NCI-H345 treated with DMSO at 0.1 percent for 48 hours (cell line): ENCODE results near the gene TMEM229B.
A peak's percentile ranks its signal among the peaks of the same experiment; 100 is the strongest.

Experiments used
- DNase-seq: peaks from one replicate; lab custom pipeline; 2025; ENCODE audit not compliant: unreplicated experiment; lab: John Stamatoyannopoulos, UW

The TMEM229B gene

DNA sequence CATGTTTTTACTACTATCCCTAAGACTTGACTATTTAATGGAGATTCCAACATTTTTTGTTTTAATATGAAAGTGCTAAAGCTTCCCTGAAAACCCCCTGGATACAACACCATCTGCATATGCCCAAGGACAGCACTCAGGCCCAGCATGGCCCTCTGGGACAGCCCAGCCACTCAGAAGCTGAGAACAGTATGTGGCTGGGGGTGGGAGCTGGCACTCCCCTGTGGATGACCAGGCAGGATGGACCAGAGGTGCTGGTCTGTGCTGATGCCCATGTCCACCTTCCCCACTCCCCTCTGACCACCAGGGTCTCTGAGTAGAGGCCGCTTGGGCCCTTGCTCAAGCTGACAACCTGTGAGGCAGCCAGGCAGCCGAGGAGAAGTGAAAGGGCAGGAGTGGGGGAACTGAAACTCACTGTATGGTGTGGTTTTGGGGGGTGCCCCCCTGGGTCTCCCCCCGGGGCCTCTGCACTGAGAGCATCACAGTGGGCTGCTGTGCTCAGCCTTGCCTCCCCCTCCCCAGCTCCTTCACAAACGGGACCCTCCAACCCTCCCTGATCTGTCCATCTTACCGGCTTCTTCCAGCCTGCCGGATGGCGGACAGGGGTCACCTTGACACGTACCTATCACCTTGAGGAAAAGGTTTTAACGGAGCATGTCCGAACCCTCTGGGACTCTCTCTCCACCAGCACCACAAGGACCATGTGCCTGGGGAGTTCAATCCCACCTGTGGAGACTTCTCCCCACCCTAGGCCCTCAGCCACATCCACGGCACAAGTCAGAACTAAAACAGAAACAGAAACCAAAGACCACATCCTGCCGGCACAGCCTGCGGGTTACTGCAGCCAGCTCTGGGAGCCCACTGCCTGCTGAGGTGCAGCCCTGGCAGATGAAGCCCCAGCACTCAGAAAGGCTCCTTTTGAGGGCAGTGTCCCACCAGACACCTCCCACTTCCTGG is at the start of gene TMEM229B:
TSS of gene TMEM229B (minus strand) at position 785 of the 957 bp plus-strand sequence. CDS start 14,798 bp downstream, outside the sequence.
- no peak for DNase-seq

DNA sequence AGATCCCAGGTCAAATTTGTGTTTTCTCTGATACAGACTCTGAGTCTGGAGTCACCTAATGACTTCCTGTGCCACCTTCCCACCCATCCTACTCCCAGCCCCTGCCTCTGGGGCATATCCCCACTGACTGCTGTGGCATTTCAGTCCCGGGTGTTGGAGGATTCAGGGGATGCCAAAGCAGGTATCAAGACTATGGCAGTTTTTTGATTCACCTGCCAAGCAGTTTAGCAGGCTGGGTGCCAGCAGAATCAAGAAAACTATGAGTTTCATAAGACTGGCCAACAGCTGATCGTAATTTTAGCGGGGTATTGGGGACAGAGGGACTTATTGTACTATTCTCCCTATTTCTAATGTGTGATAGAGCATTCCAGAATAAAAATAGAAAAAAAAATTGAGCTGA is 49.2 kb upstream of the TMEM229B start:
- DNase-seq, result no peak

DNA sequence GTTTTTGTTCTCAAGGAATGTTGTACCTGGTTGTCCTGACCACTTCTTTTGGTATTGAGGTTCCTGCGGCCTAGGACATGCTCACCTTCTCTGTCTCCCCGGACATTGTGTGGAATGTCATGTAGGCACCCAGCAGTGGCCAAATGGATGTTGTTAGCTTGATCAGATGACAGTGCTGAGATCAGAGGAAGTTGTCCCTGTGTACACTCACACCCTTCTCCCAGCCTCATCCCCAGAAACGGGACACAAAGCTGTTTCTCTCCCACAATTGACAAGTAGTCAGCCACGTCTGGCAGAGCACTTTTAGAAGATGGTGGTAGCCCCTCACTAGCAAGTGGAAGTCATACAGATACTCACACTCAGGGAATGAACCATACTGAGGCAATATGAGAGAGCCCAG is 47.6 kb upstream of the TMEM229B start:
- no peak for DNase-seq

DNA sequence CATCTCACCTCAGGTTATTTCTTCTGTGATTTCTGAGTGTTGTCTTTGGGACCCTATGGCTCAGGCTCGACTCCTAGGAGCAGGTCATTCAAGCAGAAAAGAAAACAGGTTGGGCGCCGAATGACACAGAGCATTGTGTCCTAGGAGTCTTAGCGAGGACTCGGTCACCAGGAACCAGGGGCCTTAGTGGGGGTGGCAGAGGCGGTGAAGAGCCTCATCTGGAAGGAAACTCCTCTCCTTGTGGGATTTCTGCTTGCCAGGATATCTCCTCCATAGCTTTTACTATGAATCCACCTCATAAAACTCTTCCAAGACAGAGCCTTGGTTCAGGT is 45.2 kb upstream of the TMEM229B start:
- no peak for DNase-seq

DNA sequence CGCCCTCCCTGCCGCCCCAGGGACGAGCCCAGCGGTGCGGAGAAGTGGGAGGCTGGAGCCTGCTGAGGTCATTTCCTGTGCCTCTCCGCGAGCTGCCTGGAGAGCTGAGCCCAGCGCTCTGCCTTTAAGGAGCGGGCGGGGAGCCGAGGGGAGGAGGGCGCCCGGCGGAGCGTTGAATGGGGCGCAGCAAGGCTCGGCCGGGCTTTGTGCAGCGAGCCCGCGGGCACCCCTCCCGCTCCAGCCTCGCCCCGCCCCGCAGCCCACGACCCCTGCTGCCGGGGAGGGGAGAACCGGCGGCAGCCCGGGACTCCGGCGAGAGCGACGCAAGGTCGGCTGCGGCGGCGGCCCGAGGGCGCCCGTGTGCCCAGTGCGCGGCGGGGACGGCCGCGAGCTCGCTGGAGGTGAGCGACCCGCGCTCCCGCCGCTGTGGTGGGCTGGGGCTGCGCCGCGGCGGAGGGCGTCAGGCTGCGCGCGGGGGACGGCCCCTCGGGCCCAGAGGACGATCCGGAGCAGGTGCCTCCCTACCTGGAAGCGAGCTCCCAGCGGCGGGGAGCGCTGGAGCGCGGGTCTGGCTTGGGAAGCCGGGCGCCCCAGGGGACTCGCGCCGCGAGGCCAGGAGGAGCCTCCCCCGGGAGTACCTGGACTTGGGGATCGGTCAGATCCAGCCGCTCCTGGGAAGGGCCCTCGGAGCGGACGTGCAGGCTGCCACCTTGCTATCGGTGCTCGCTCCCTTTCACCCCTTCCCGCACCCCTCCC is 44.7 kb upstream of the TMEM229B start, which contains the start of gene PLEKHH1:
TSS of gene PLEKHH1 (plus strand) at position 293 of the 756 bp plus-strand sequence. CDS start 8,578 bp downstream, outside the sequence.
- DNase-seq, result peak; percentile 57

DNA sequence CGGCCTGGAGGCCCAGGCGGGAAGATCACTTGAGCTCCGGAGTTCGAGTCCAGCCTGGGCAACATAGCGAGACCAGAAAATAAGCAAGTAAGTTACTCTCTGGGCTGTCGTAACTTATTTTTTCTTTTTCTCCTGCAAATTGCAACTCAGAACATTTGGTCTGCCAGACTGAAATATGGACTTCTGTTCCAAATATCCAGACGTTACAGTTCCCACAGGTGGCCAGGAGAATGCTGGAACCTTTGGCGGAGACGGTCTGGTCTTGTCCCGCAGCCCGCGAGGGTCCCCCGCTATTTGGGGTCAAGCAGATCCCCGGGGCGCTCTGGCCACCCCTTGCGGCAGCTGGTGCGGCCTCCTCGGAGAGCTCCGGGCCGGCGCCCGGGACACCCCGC is 44.1 kb upstream of the TMEM229B start:
- DNase-seq, result no peak

DNA sequence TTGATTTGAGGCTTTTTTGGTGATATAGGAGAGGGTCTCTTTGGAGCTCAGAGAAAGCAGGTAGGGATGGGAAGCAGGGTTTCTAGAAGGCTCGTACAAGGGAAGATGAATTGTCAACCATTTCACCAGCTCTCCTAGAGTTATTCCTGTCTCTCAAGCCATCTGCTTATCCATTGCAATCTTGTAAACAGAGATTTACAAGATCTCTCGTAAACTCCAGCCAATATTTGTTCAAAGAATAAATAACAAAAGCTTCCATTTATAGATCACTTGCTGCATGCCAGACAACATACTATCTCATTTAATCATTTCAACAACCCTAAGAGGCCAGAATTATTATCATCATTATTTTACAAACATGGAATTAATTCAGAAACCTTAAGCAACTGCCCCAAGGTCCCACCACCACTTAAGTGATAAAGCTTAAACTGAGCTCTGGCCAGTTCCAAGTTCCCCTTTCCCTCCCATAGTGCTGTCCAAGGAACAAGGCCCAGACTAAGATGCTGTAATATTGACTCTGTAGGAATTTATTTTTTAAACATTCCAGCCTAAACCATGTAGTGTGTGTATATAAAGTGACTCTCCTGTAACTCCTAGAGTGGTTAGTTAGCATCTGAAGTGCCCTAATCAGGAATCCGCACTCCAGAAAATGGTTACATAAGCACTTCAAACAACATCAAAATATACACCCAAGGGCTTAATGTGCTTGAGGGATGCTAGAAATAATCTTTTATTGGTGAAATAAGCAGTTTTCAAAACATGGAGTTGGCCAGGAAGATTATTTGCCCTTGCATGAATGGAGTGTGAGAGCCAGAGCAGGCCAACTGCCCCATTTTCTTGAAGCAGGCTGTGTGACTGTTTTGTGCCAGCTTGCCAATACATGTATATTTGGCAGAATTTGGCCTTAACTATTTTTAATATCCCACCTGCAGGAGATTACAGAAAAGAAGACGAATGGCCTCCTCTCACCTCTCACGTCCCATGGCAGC is 41.7 kb upstream of the TMEM229B start:
- no peak for DNase-seq

DNA sequence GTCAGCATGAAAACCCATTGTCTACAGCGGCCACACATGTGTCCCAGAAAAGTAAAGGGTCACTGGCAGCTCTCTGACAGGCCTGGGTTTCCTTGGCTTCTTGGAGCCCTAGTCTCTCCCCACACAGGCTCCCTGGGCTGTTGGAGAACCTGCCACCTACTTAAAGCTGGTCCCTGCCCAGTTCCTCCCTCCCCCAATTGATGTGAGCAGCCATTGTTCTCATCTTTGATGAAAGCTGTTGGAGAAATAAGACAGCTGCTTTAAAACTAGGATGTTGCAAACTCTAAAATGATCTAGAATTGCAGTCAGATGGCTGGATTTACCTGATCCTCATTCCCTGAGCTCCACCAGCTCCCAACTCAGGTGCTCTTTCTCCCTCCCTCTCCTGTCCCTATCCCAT is 39.8 kb upstream of the TMEM229B start:
- DNase-seq, result no peak

DNA sequence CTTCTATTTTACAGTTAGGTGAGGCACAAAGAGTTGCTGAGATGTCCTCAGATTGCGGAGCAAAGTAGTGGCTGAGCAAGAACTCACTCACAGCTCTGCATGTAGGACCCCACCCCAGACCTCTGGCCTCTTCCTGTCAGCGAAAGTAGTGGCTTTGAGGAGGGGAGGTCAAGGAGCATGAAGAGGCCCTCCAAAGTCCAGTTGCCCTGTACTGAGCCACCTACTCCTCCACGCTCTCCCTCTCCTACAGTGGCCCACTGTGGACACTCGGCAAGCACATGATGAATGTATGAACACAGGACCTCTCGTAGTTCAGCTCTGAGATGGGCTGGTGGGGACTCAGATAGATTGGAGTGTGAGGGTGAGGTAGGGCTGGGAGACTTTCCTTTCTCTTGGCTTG is 39.2 kb upstream of the TMEM229B start:
- no peak for DNase-seq

DNA sequence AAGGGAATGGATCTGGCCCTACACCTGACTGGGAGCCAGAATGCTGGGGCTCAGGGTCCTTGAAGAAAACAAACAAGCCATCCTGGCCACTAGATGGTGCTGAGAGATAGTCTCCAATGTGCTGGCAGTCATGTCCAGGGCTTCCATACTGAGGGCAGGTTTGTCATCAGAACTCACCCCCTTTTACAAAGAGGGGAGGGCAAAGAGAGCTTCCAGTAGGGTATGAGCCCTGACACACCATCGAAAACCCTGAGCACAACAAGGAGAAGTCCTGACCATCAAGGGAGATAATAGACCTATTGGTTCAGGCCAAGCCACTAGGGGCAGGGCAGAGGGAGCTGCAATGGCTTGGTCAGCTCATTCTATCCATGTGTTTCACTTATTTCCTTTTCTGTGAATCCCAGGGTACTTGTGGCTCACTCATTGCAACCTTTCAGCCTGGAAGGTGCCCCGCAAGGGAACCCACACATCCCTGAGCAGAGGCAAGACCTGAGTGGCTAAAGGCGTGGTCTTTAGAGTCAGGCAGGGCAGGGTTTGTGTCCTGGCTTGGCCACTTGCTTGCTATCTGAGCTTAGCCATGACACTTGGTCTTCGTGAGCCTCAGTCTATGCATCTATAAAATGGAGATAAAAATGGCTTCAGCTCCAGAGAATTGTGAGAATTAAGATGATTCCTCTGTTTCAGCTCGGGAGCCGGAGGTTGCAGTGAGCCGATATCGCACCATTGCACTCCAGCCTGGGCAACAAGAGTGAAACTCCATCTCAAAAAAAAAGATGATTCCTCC is 38.3 kb upstream of the TMEM229B start:
- DNase-seq, result peak; percentile 58

DNA sequence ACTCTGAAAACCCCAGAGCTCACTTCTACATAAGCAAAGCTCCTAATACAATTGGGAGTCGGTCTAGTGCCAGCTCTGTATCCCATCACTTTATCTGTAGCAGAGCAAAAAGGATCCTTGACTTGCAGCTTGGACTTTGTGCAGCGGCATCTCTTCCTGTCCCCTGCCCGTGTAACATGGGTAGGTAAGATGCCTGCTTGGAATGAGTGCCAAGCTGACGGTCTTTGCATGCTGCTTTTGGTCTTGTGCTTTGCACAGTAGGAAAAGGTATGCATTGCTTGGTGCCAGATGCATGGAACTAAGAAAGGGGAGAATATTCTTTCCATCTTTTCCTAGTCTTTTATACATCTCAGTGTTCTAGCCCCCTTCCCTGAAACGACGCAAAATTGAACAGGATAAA is 37.7 kb upstream of the TMEM229B start:
- no peak for DNase-seq

DNA sequence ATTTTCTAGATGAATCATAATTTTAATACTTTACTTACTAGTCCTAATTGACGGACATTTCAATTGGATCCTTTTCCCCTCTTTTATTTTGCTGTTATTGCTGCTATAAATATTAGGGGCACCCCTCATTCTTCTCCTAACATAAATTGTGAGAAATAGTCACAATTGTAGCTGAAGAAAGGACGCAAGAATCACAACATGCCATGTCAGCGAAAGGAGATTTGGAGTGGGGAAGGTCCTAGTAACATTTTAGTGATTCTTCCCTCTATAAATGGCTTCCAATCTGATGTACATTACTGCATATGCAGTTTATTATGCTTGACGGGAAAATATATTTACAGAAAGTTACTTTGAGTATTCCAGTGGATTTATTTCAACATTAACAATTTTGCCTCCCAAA is 36.9 kb upstream of the TMEM229B start:
- DNase-seq, result no peak

DNA sequence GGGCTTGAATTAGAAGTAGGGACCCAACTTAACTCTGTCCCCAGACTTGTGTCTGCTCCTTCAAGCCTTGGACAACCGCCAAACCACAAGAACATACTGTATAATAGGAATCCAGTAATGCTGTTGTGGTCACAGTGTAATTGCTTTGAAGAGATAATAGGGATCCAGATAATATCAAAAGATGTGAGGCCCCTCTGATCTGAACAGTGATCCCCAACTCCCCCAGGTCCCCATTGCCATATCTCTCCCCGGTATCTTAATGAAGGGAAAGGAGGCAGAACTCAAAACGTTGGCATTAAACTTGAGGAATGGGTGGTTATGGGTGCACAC is 36.1 kb upstream of the TMEM229B start:
- no peak for DNase-seq

DNA sequence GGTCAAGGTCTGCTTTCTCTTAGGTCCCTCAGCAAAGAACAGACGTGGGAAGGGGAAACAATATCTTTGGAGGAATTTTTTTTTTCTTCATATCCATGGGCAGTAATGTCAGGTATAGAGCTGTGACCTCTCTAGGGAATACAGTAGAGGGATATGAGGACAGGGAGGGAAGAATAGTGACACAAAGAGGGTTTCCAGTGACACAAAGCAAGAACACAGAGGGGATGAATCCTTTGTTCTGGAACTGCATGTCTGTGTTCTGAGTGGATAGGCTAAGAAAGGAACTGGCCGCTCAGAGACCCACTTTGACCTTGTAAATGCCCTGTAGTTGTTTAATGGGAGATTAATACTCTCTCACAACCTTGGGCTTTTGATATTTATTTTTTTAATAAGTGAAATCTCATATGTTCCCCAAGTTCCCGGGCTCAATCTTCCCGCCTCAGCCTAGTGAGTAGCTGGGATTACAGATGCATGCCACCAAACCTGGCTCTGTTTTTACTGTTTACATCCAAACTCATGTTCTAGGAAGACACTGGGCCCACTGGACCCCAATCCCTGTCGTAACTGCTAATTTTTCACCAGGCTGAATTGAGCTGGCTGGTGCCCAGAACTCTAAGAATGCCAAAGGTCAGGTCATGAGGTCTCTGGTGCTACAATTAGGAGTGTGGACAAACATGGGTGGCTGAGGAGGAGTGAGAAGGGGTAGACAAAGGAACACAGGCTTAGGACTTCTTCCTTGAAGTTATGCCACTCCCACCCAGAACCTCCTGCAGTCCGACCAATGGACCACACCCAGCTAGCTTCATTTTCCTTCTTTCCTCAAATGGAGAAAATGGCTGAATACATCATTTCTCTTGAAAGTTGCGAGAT is 35.5 kb upstream of the TMEM229B start:
- no peak for DNase-seq

DNA sequence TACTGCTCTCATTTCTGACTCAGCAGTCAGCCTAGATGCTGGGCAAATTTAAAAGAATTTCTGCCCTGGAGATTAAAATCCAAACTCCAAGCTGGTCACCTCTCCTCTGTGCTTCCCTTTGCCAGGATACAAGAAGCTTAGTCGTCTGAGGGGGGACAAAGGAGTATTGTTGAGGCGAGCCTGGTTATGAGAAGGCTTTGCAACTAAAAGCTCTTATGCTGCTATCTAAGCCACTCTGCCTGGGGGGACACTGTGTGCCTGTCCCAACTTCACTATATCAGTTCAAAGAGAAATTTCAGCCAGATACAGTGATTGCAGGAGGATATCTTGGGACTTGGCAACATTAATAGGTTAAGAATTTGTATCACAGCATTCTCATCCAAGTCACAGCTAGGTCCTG is 33.7 kb upstream of the TMEM229B start:
- no peak for DNase-seq

DNA sequence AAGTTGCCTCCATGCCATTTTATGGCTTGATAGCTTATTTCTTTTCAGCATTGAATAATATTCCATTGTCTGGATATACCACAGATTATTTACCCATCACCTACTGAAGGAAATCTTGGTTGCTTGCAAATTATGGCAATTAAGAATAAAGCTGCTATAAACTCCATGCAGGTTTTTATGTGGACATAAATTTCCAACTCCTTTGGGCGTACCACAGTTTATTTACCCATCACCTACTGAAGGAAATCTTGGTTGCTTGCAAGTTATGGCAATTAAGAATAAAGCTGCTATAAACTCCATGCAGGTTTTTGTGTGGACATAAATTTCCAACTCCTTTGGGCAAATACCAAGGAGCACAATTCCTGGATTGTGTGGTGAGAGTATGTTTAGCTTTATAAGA is 32.0 kb upstream of the TMEM229B start:
- no peak for DNase-seq

DNA sequence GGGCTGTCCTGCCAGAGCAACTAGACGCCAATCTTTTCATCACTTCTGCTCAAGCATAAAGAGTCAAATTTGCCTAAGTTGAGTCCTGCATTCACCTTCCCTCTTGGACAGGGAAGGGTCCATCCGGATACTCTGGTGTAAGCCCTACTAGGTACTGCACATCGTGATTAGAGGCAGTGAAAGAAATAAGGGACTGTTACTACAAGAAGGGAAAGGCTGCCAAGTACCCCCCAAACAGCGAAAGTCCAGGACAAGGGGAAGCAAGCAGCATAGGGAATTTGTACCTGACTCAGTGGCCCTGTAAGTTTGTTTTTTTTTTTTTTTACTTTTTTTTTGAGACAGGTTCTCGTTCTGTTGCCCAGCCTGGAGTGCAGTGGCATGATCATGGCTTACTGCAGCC is 30.9 kb upstream of the TMEM229B start:
- DNase-seq, result no peak

DNA sequence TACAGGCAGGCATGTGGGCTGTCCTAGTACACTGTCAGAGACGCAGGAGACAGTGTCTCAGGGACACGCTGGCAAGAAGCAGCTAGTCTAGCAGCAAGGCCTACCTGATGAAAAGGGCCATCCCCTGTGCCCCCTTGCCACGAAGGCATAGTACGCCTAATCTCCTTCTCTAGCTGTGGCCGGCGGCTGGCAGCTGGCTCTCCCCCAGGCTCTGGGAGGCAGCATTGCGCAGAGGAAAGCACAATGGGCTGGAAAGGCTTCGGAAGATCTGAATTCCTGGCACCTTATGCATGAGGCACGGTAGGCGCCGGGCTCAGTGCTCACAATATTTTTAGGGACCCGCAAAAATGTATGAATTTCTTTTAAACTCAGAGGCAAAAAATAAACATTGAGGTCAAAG is 28.6 kb upstream of the TMEM229B start:
- DNase-seq, result no peak

DNA sequence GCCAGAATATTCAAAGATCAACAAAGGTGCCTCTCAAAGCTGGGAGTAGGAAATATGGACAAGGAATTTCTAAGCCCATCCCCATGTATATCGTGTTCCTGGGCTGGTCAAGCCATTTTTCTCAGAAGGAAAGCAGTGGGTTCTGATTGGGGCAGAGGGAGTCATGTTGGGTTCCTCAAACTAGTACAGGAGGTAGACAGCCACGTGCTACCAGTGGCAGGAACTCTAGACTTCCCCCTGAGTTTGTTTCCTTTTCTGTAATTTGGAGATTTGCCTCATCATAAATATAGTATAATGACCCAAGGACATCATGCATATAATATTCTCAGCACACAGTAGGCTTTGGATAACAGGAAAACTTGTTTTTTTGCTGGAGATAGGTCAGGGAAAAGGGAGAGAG is 28.2 kb upstream of the TMEM229B start:
- no peak for DNase-seq
